ENCODE results near the gene TMED1. TPM values are rescaled to one million over a fixed set of nuclear protein-coding genes. Genes with fewer than 3 reads are reported as not detected.

The TMED1 gene
- total RNA-seq, 1 experiment from 2014 or later = 26.3 TPM

DNA sequence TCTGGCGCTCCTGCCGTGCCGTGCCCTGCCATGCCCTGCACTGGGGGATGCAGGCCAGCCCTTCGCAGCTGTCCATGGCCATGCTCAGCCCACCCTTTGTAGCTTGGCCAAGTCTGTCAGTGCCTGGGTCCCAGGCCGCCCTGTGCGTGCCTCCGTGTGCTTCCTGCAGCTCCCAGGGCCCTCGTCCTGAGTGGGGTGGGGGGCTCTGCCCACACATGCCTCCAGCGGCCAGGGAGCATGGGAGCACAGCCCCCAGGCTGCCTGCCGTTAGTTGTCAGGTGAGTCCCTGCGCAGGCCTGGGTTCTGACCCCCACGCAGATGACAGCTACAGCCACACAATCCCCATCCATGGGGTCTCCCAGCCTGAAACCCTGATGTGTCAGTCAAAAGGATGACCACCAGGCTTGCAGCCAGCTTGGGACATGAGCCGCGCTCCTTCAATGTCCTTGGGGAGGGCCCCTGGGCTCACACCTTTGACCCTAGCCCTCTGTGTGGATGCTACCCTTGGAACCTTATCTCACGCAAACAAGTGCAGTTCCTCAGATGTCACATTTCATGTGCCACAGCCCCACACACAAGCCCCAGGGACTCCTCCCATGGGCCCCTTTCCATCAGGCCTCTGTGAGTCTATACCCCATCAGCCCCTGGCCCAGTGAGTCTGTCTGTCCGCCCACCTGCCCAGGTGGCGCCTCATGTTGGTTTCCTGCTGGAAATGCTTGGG is 24.5 kb downstream of the TMED1 start:
- Histone ChIP-seq H3K9me3 (ENCODE audit: control insufficient read depth in 1 of 2, insufficient read depth in 1 of 2, low read depth in 1 of 2, low read length in 2 of 2) (no peaks in the 10 kb centered on the region), H2AFZ (ENCODE audit: low read depth, low read length, poor library complexity, severe bottlenecking) (no peak overlapping the region), H3K9me2 (ENCODE audit: insufficient read depth) (no peaks in the 10 kb centered on the region), H3K4me1 (ENCODE audit: control insufficient read depth in 1 of 2, insufficient read depth in 2 of 2, low read length in 2 of 2) (peaks cover 21 to 42% of the 10 kb centered on the region in 2 experiments), H3K9ac (ENCODE audit: low read length) (0 out of 2 replicates have a peak overlapping the region, but pooled peaks have one; percentile 14), H3K36me3 (ENCODE audit: control insufficient read depth in 1 of 2, insufficient read depth in 2 of 2, low read length in 2 of 2) (peaks cover 3 to 7% of the 10 kb centered on the region in 2 experiments; a peak in 3 of 4 replicates), H3K79me2 (ENCODE audit: insufficient read depth, low read length) (no peaks in the 10 kb centered on the region), H3K4me2 (ENCODE audit: low read length) (0 out of 2 replicates have a peak overlapping the region, but pooled peaks have one; percentile 13), H3K27me3 (ENCODE audit: insufficient read depth, low read length) (no peaks in the 10 kb centered on the region), H4K20me1 (ENCODE audit: insufficient read depth) (no peaks in the 10 kb centered on the region), H3K27ac (ENCODE audit: low read depth, low read length) (peak overlapping the region; percentile 50; the same call in 1 of the 2 replicates), H3K4me3 (replicated peaks in 1 of 2; ENCODE audit: low read depth in 1 of 2, low read length in 2 of 2) (no peak overlapping the region)
- ChIA-PET RAD21 (ENCODE audit: low non-redundant PET in 1 of 2, low total read pairs in 2 of 2, uncharacterized antibody in 2 of 2, unreplicated experiment in 2 of 2) (no interaction called here), CTCF (no interaction called here), POLR2A (no interaction called here)
- ATAC-seq = no peak
- intact Hi-C loops (cut with micrococcal nuclease) = no loop called here
- no peak for DNase-seq (ENCODE audit: low read depth, low spot score)
- BruUV-seq (replicated peaks) = no TSS peak
- TF ChIP-seq ELF1 (IDR thresholded peaks at IDR 0.05; ENCODE audit: borderline replicate concordance, low read depth) (no peak), CEBPB (IDR thresholded peaks at IDR 0.05; ENCODE audit: low read depth) (no peak), SP1 (IDR thresholded peaks at IDR 0.05; ENCODE audit: low read depth) (no peak), RAD21 (IDR thresholded peaks at IDR 0.05; ENCODE audit: low read depth) (no peak), POLR2AphosphoS5 (IDR thresholded peaks at IDR 0.05; ENCODE audit: low read depth, low read length) (no peak)

DNA sequence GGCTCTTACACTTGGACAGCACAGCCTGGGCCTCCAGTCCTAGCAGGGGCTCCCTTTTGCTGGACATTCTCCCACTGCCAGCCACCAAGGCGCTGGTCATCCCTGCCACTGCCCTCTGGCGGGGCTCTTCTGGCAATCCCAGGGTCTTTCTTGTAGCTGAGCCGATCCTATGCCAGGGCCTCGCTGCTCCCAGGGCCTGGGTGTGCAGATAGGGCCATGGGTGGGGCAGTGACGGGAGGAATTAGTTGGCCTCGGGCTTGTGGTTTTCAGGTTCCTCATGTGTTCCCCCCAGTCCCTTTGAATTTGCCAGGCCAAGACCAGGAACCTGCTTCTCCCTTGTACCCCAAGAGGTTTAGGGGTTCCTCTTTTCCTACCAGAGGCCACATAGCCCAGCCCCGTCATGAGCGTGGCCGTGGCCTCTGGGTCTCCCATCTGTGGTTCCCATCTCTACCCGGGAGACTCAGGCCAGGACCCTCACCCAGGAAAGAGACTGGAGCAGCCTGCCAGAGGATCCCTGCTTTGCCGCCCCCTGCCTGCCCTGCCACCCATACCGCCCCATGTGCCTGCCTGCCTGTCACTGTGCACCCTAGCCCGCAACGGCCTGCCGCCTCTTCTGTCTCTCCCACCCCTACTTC is 26.2 kb downstream of the TMED1 start:
- intact Hi-C loops (cut with micrococcal nuclease) = no loop called here
- ChIA-PET POLR2A (no interaction called here), CTCF (interaction anchor here (1.4 kb wide), 1 partner anchor 26 kb away, joined by 3 read pairs; the partner anchor contains the start of gene TMED1), RAD21 (ENCODE audit: low non-redundant PET in 1 of 2, low total read pairs in 2 of 2, uncharacterized antibody in 2 of 2, unreplicated experiment in 2 of 2) (no interaction called here)
- no peak for TF ChIP-seq SP1 (IDR thresholded peaks at IDR 0.05; ENCODE audit: low read depth)
- TF ChIP-seq EZH2 (IDR thresholded peaks at IDR 0.05) = no peak
- TF ChIP-seq, protein P1, sequence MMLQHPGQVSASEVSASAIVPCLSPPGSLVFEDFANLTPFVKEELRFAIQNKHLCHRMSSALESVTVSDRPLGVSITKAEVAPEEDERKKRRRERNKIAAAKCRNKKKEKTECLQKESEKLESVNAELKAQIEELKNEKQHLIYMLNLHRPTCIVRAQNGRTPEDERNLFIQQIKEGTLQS (IDR thresholded peaks at IDR 0.05) = no peak
- TF ChIP-seq SIN3A (IDR thresholded peaks at IDR 0.05; ENCODE audit: low read depth) = peak; percentile 22; the same call in 1 of the 2 replicates
- no peak for TF ChIP-seq ZNF274 (IDR thresholded peaks at IDR 0.05; ENCODE audit: low read depth, low read length)
- Histone ChIP-seq H3K9me2 (ENCODE audit: insufficient read depth) (no peaks in the 10 kb centered on the region), H3K79me2 (ENCODE audit: insufficient read depth, low read length) (no peaks in the 10 kb centered on the region), H3K9ac (ENCODE audit: low read length) (no peak overlapping the region; the same call in 1 of the 2 replicates), H3K9me3 (ENCODE audit: control insufficient read depth in 1 of 2, insufficient read depth in 1 of 2, low read depth in 1 of 2, low read length in 2 of 2) (no peaks in the 10 kb centered on the region), H3K27ac (ENCODE audit: low read depth, low read length) (peak overlapping the region; percentile 40), H3K4me2 (ENCODE audit: low read length) (peak overlapping the region; percentile 44), H4K20me1 (ENCODE audit: insufficient read depth) (no peaks in the 10 kb centered on the region), H3K4me1 (ENCODE audit: control insufficient read depth in 1 of 2, insufficient read depth in 2 of 2, low read length in 2 of 2) (peaks cover 21 to 42% of the 10 kb centered on the region in 2 experiments), H2AFZ (ENCODE audit: low read depth, low read length, poor library complexity, severe bottlenecking) (no peak overlapping the region), H3K4me3 (replicated peaks in 1 of 2; ENCODE audit: low read depth in 1 of 2, low read length in 2 of 2) (no peak overlapping the region), H3K27me3 (ENCODE audit: insufficient read depth, low read length) (no peaks in the 10 kb centered on the region), H3K36me3 (ENCODE audit: control insufficient read depth in 1 of 2, insufficient read depth in 2 of 2, low read length in 2 of 2) (peaks cover 3 to 15% of the 10 kb centered on the region in 2 experiments; a peak in 3 of 4 replicates)
- BruUV-seq (replicated peaks) = no TSS peak
- no peak for DNase-seq (ENCODE audit: low read depth, low spot score)
- no peak for ATAC-seq
